Mesodermal cell (in vitro differentiated cells): ENCODE measurements around the gene ACVR2A. TPM values are rescaled to one million over a fixed set of nuclear protein-coding genes. Genes with fewer than 3 reads are reported as not detected.

ENCODE experiments used
- H3K27ac ChIP-seq: 2 replicates; pipeline ENCODE4 v1.7.0; 2013; ENCODE audit warnings: mild to moderate bottlenecking, low read depth, low read length, moderate library complexity; ENCODE audit not compliant: severe bottlenecking
- H3K36me3 ChIP-seq: 2 replicates; pipeline ENCODE4 v1.7.1; 2013; ENCODE audit warnings: mild to moderate bottlenecking, low read length, moderate library complexity; ENCODE audit not compliant: control insufficient read depth, insufficient read depth
- H3K4me1 ChIP-seq: one replicate; pipeline ENCODE4 v1.7.1; 2013; ENCODE audit warnings: mild to moderate bottlenecking, low read length; ENCODE audit not compliant: insufficient read depth, control insufficient read depth, poor library complexity, severe bottlenecking
- H3K4me3 ChIP-seq: 2 replicates; pipeline ENCODE4 v1.7.0; 2013; ENCODE audit warnings: low read length, control low read depth, mild to moderate bottlenecking; ENCODE audit not compliant: insufficient read depth, poor library complexity, severe bottlenecking; ENCODE audit errors: extremely low read depth
- H3K9me3 ChIP-seq: 2 replicates; pipeline ENCODE4 v1.7.1; 2013; ENCODE audit warnings: mild to moderate bottlenecking, low read length, moderate library complexity; ENCODE audit not compliant: control insufficient read depth
- WGBS, 2 experiments: methylation state at CpG; one replicate each; pipeline ENCODE4 v1.1.5; 2013; ENCODE audit warnings: missing lambda C conversion rate in 2 of 2; ENCODE audit not compliant: insufficient coverage in 2 of 2; 5-methylcytosine and 5-hydroxymethylcytosine counted together
- polyA plus RNA-seq, 2 experiments: library from polyadenylated mRNA; stranded (reverse); fragments of 50-300 nt; gene quantifications; one replicate each; pipeline ENCODE4 v1.2.3, GENCODE V29; 2013

ACVR2A gene
- polyA plus RNA-seq (2013, experiment 1 of 2) = 9.2 TPM
- 8.9 TPM for polyA plus RNA-seq (2013, experiment 2 of 2)

- peak within 1 kb of the TSS; percentile 65 for H3K4me3 ChIP-seq
- WGBS, 2 experiments = 1% methylated on average over 27 to 39 of the region's 51 CpGs
- H3K4me1 ChIP-seq = no peaks in the 10 kb centered on the region
- H3K27ac ChIP-seq = peak within 1 kb of the TSS; percentile 98
- no peaks in the 10 kb centered on the region for H3K9me3 ChIP-seq
- H3K36me3 ChIP-seq = no peaks in the 10 kb centered on the region
These were observed at the start of gene ACVR2A for GRCh38 chr2:147844697-147845410. ACVR2A (plus strand) TSS chr2:147845029; CDS start chr2:147845153, 124 bp downstream.

- Histone ChIP-seq H3K36me3 (no peaks in the 10 kb centered on the region), H3K4me1 (no peaks in the 10 kb centered on the region), H3K27ac (no peak overlapping the region), H3K9me3 (no peaks in the 10 kb centered on the region), H3K4me3 (no peak overlapping the region)
- WGBS, 2 experiments = 81 to 100% methylated on average over 2 of the region's 2 CpGs
These were observed 44.5 kb upstream of the ACVR2A start for GRCh38 chr2:147800316-147800715.

DNA sequence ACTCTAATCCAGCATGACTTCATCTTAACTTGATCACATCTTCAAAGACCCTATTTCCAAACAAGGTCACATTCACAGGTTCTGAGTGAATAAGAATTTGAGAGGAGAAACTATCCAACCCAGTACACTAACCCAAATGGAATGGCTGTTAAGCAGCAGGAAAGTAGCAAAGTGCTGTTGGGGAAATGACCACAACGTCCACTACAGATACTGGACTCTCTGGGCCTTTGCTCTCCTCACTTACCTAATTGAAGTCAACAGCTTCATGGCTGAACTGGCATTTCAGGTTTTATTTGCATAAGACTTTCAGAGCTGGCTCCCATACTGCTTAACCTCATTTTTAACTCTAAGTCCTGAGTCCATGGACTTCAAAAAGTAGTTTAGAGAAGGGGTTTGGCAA is 38.0 kb upstream of the ACVR2A start:
- Histone ChIP-seq H3K9me3 (no peaks in the 10 kb centered on the region), H3K4me1 (peaks cover 4% of the 10 kb centered on the region), H3K4me3 (no peak overlapping the region), H3K27ac (no peak overlapping the region), H3K36me3 (no peaks in the 10 kb centered on the region)
- 83 to 100% methylated on average over 1 of the region's 1 CpG for WGBS, 2 experiments

- 92 to 94% methylated on average over 3 of the region's 4 CpGs for WGBS, 2 experiments
- Histone ChIP-seq H3K27ac (no peak overlapping the region), H3K9me3 (no peaks in the 10 kb centered on the region), H3K4me1 (peaks cover 4% of the 10 kb centered on the region), H3K36me3 (no peaks in the 10 kb centered on the region), H3K4me3 (no peak overlapping the region)
These were observed 36.3 kb upstream of the ACVR2A start for GRCh38 chr2:147808520-147808919.

- H3K36me3 ChIP-seq = no peaks in the 10 kb centered on the region
- H3K27ac ChIP-seq = no peak overlapping the region
- H3K9me3 ChIP-seq = no peaks in the 10 kb centered on the region
- no peak overlapping the region for H3K4me3 ChIP-seq
- peaks cover 4% of the 10 kb centered on the region for H3K4me1 ChIP-seq
These were observed 33.7 kb upstream of the ACVR2A start for GRCh38 chr2:147810883-147811765.

GRCh38 chr2:147818741-147819140 is 26.1 kb upstream of the ACVR2A start:
- WGBS, 2 experiments = 70 to 100% methylated on average over 1 of the region's 1 CpG
- Histone ChIP-seq H3K9me3 (no peaks in the 10 kb centered on the region), H3K4me3 (no peak overlapping the region), H3K36me3 (no peaks in the 10 kb centered on the region), H3K27ac (no peak overlapping the region), H3K4me1 (no peaks in the 10 kb centered on the region)

DNA sequence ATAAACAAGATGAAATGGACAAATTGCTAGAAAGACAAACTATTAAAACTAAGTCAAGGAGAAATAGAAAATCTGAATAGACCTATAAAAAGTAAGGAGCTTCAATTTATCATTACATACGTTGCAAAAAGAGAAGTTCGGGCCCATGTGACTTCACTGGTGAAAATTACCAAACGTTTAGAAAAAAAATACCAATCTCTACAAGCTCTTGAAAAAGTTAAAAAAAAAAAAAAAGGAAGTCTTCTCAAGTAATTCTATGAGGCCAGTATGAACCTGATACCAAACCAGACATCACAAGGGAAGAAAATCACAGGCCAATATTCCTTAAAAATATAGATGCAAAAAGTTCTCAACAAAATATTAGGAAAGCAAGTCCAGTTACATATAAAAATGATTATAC is 20.2 kb upstream of the ACVR2A start:
- Histone ChIP-seq H3K9me3 (no peaks in the 10 kb centered on the region), H3K4me1 (no peaks in the 10 kb centered on the region), H3K36me3 (no peaks in the 10 kb centered on the region), H3K27ac (no peak overlapping the region), H3K4me3 (no peak overlapping the region)
- no CpG with 5 or more reads among the region's 3 CpGs for WGBS, 2 experiments

GRCh38 chr2:147826278-147827087 is 18.3 kb upstream of the ACVR2A start:
- H3K36me3 ChIP-seq = no peaks in the 10 kb centered on the region
- H3K27ac ChIP-seq = no peak overlapping the region
- WGBS, 2 experiments = 96 to 97% methylated on average over 22 to 32 of the region's 41 CpGs
- no peaks in the 10 kb centered on the region for H3K4me1 ChIP-seq
- no peak overlapping the region for H3K4me3 ChIP-seq
- no peaks in the 10 kb centered on the region for H3K9me3 ChIP-seq

- WGBS, 2 experiments = 93 to 98% methylated on average over 6 to 16 of the region's 16 CpGs
- no peaks in the 10 kb centered on the region for H3K36me3 ChIP-seq
- no peaks in the 10 kb centered on the region for H3K4me1 ChIP-seq
- no peak overlapping the region for H3K27ac ChIP-seq
- no peak overlapping the region for H3K4me3 ChIP-seq
- H3K9me3 ChIP-seq = no peaks in the 10 kb centered on the region
These were observed 17.8 kb upstream of the ACVR2A start for GRCh38 chr2:147827088-147827375.

DNA sequence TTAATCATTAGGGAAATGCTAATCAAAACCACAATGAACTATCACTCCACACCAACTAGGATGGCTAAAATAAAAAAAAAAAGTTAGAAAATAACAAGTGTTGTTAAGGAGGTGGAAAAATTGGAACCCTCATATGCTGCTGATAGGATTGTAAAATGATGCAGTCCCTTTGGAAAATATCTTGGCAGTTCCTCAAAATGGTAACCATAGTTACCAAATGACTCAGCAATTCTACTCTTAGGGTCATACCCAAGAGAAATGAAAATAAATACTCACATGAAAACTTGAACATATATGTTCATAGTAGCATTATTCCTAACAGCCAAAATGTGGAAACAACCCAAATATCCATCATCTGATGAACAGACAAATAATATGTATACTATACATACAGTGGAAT is 15.7 kb upstream of the ACVR2A start:
- no peaks in the 10 kb centered on the region for H3K36me3 ChIP-seq
- H3K4me3 ChIP-seq = no peak overlapping the region
- H3K27ac ChIP-seq = no peak overlapping the region
- H3K4me1 ChIP-seq = no peaks in the 10 kb centered on the region
- no peaks in the 10 kb centered on the region for H3K9me3 ChIP-seq
